ENCODE measurements around the gene SPINT2.

Gene SPINT2

DNA sequence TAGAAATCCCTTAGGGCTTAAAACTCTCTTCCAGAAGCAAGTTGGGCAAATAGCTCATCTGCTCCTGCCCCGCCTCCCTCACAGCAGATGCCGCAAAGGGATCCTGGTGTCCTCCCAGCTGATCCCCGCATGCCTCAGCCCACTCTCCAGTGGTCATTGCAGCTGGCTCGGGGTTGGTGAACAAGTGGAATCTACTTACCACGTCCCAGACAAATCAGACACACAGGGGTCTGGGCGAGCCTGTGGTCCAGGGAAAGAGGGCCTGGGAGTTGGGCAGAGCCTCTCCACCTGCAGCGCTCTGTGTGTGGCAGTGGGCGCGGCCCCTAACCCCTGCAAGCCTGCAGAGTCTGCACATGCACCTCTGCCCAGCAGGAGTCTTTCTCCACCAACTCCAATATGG, 28.9 kb downstream of the SPINT2 start:
- Histone ChIP-seq H3F3A (ENCODE audit: insufficient read depth, low read length) (no peaks in the 10 kb centered on the region), H3K4me1 (ENCODE audit: insufficient read depth, low read length, severe bottlenecking) (no peaks in the 10 kb centered on the region), H3K27ac (ENCODE audit: low read depth, low read length, poor library complexity, severe bottlenecking) (no peak overlapping the region), H3K4me2 (ENCODE audit: low read length) (no peak overlapping the region), H3K9me3 (ENCODE audit: low read length) (no peaks in the 10 kb centered on the region), H3K36me3 (ENCODE audit: insufficient read depth, low read length) (peaks cover 44% of the 10 kb centered on the region), H4K20me1 (ENCODE audit: insufficient read depth, low read length) (no peaks in the 10 kb centered on the region), H3K79me2 (ENCODE audit: insufficient read depth, low read length) (no peaks in the 10 kb centered on the region), H3K9me2 (ENCODE audit: low read depth, low read length) (no peaks in the 10 kb centered on the region), H3K4me3 (ENCODE audit: low read depth, low read length, poor library complexity, severe bottlenecking) (no peak overlapping the region), H2AFZ (ENCODE audit: low read length) (no peak overlapping the region), H3K9ac (ENCODE audit: low read length) (no peak overlapping the region), H3K27me3 (ENCODE audit: insufficient read depth, low read length) (no peaks in the 10 kb centered on the region)
- no peak for TF ChIP-seq EZH2 (IDR thresholded peaks at IDR 0.05; ENCODE audit: borderline replicate concordance, low read length)
- TF ChIP-seq, protein P1, sequence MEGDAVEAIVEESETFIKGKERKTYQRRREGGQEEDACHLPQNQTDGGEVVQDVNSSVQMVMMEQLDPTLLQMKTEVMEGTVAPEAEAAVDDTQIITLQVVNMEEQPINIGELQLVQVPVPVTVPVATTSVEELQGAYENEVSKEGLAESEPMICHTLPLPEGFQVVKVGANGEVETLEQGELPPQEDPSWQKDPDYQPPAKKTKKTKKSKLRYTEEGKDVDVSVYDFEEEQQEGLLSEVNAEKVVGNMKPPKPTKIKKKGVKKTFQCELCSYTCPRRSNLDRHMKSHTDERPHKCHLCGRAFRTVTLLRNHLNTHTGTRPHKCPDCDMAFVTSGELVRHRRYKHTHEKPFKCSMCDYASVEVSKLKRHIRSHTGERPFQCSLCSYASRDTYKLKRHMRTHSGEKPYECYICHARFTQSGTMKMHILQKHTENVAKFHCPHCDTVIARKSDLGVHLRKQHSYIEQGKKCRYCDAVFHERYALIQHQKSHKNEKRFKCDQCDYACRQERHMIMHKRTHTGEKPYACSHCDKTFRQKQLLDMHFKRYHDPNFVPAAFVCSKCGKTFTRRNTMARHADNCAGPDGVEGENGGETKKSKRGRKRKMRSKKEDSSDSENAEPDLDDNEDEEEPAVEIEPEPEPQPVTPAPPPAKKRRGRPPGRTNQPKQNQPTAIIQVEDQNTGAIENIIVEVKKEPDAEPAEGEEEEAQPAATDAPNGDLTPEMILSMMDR (IDR thresholded peaks at IDR 0.05; ENCODE audit: low read length) = no peak

- no peak overlapping the region for H3K9ac ChIP-seq (ENCODE audit: low read length)
- H3K4me2 ChIP-seq (ENCODE audit: low read length) = no peak overlapping the region
- no peak overlapping the region for H3K27ac ChIP-seq (ENCODE audit: low read depth, low read length, poor library complexity, severe bottlenecking)
- peaks cover 36% of the 10 kb centered on the region for H3K36me3 ChIP-seq (ENCODE audit: insufficient read depth, low read length)
- no peaks in the 10 kb centered on the region for H3K79me2 ChIP-seq (ENCODE audit: insufficient read depth, low read length)
- H3K4me3 ChIP-seq (ENCODE audit: low read depth, low read length, poor library complexity, severe bottlenecking) = no peak overlapping the region
- no peaks in the 10 kb centered on the region for H3K27me3 ChIP-seq (ENCODE audit: insufficient read depth, low read length)
- H3F3A ChIP-seq (ENCODE audit: insufficient read depth, low read length) = no peaks in the 10 kb centered on the region
- no peaks in the 10 kb centered on the region for H4K20me1 ChIP-seq (ENCODE audit: insufficient read depth, low read length)
- H2AFZ ChIP-seq (ENCODE audit: low read length) = no peak overlapping the region
- no peaks in the 10 kb centered on the region for H3K9me3 ChIP-seq (ENCODE audit: low read length)
- H3K9me2 ChIP-seq (ENCODE audit: low read depth, low read length) = no peaks in the 10 kb centered on the region
- H3K4me1 ChIP-seq (ENCODE audit: insufficient read depth, low read length, severe bottlenecking) = no peaks in the 10 kb centered on the region
- TF ChIP-seq, protein P1 (IDR thresholded peaks at IDR 0.05; ENCODE audit: low read length) = no peak
- no peak for TF ChIP-seq EZH2 (IDR thresholded peaks at IDR 0.05; ENCODE audit: borderline replicate concordance, low read length)
These were observed 29.7 kb downstream of the SPINT2 start for GRCh38 chr19:38294090-38294489.

GRCh38 chr19:38298821-38299680, 34.7 kb downstream of the SPINT2 start:
- H3K4me3 ChIP-seq (ENCODE audit: low read depth, low read length, poor library complexity, severe bottlenecking) = no peak overlapping the region
- H3K9me3 ChIP-seq (ENCODE audit: low read length) = no peaks in the 10 kb centered on the region
- H3K79me2 ChIP-seq (ENCODE audit: insufficient read depth, low read length) = no peaks in the 10 kb centered on the region
- H4K20me1 ChIP-seq (ENCODE audit: insufficient read depth, low read length) = no peaks in the 10 kb centered on the region
- no peaks in the 10 kb centered on the region for H3K9me2 ChIP-seq (ENCODE audit: low read depth, low read length)
- no peak overlapping the region for H3K4me2 ChIP-seq (ENCODE audit: low read length)
- no peaks in the 10 kb centered on the region for H3K27me3 ChIP-seq (ENCODE audit: insufficient read depth, low read length)
- H3K4me1 ChIP-seq (ENCODE audit: insufficient read depth, low read length, severe bottlenecking) = no peaks in the 10 kb centered on the region
- no peaks in the 10 kb centered on the region for H3F3A ChIP-seq (ENCODE audit: insufficient read depth, low read length)
- H2AFZ ChIP-seq (ENCODE audit: low read length) = no peak overlapping the region
- no peaks in the 10 kb centered on the region; the same call in 1 of the 2 replicates for H3K36me3 ChIP-seq (ENCODE audit: insufficient read depth, low read length)
- no peak overlapping the region for H3K27ac ChIP-seq (ENCODE audit: low read depth, low read length, poor library complexity, severe bottlenecking)
- TF ChIP-seq, protein P1 (IDR thresholded peaks at IDR 0.05; ENCODE audit: low read length) = no peak
- TF ChIP-seq EZH2 (IDR thresholded peaks at IDR 0.05; ENCODE audit: borderline replicate concordance, low read length) = no peak
- H3K9ac ChIP-seq (ENCODE audit: low read length) = no peak overlapping the region

Data from OCI-LY1 (cell line).